ENCODE data around the gene DEDD. TPM values are rescaled to one million over a fixed set of nuclear protein-coding genes. Genes with fewer than 3 reads are reported as not detected.

Gene DEDD
- total RNA-seq, 4 donors from 2014 or later: 40.2 to 60.2 (median 46.3) TPM

GRCh38 chr1:161171191-161171590, 38.7 kb upstream of the DEDD start:
- H3K36me3 ChIP-seq: peaks cover 5 to 67% of the 10 kb centered on the region in 2 donors
- H3K27me3 ChIP-seq: no peaks in the 10 kb centered on the region
- H3K9me3 ChIP-seq: no peaks in the 10 kb centered on the region
- DNase-seq (no peak), ATAC-seq (no peak)
- in situ Hi-C loops (cut with MboI; ENCODE audit: low sequenced_read_pairs in 4 of 4) (loop anchor here in 1 of 4 donors (10.0 kb wide), 1 partner anchor 54 kb away; the partner anchor contains the start of genes APOA2 and TOMM40L), intact Hi-C loops (cut with DNase I; ENCODE audit: low total_unique reads) (no loop called here)
- no peak overlapping the region for H3K4me3 ChIP-seq
- TF ChIP-seq, protein P1, sequence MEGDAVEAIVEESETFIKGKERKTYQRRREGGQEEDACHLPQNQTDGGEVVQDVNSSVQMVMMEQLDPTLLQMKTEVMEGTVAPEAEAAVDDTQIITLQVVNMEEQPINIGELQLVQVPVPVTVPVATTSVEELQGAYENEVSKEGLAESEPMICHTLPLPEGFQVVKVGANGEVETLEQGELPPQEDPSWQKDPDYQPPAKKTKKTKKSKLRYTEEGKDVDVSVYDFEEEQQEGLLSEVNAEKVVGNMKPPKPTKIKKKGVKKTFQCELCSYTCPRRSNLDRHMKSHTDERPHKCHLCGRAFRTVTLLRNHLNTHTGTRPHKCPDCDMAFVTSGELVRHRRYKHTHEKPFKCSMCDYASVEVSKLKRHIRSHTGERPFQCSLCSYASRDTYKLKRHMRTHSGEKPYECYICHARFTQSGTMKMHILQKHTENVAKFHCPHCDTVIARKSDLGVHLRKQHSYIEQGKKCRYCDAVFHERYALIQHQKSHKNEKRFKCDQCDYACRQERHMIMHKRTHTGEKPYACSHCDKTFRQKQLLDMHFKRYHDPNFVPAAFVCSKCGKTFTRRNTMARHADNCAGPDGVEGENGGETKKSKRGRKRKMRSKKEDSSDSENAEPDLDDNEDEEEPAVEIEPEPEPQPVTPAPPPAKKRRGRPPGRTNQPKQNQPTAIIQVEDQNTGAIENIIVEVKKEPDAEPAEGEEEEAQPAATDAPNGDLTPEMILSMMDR (IDR thresholded peaks at IDR 0.05 in 4 of 5, conservative IDR thresholded peaks at IDR 0.05 in 1 of 5): no peak
- TF ChIP-seq POLR2A (IDR thresholded peaks at IDR 0.05): no peak
- H3K4me1 ChIP-seq: peaks cover 22 to 23% of the 10 kb centered on the region in 2 donors
- H3K27ac ChIP-seq: peak overlapping the region in 2 of 4 donors; percentile 43 to 57

- intact Hi-C loops (cut with DNase I; ENCODE audit: low total_unique reads) (no loop called here), in situ Hi-C loops (cut with MboI; ENCODE audit: low sequenced_read_pairs in 4 of 4) (no loop called here)
- H3K4me3 ChIP-seq: no peak overlapping the region
- H3K27ac ChIP-seq: no peak overlapping the region
- DNase-seq (no peak), ATAC-seq (no peak)
- no peaks in the 10 kb centered on the region for H3K27me3 ChIP-seq
- no peaks in the 10 kb centered on the region for H3K9me3 ChIP-seq
- peaks cover 5 to 61% of the 10 kb centered on the region in 2 donors for H3K36me3 ChIP-seq
- TF ChIP-seq, protein P1 (IDR thresholded peaks at IDR 0.05 in 4 of 5, conservative IDR thresholded peaks at IDR 0.05 in 1 of 5): no peak
- TF ChIP-seq POLR2A (IDR thresholded peaks at IDR 0.05): no peak
- H3K4me1 ChIP-seq: peaks cover 28% of the 10 kb centered on the region in 2 donors
Observed at GRCh38 chr1:161168906-161169305, 36.4 kb upstream of the DEDD start.

DNA sequence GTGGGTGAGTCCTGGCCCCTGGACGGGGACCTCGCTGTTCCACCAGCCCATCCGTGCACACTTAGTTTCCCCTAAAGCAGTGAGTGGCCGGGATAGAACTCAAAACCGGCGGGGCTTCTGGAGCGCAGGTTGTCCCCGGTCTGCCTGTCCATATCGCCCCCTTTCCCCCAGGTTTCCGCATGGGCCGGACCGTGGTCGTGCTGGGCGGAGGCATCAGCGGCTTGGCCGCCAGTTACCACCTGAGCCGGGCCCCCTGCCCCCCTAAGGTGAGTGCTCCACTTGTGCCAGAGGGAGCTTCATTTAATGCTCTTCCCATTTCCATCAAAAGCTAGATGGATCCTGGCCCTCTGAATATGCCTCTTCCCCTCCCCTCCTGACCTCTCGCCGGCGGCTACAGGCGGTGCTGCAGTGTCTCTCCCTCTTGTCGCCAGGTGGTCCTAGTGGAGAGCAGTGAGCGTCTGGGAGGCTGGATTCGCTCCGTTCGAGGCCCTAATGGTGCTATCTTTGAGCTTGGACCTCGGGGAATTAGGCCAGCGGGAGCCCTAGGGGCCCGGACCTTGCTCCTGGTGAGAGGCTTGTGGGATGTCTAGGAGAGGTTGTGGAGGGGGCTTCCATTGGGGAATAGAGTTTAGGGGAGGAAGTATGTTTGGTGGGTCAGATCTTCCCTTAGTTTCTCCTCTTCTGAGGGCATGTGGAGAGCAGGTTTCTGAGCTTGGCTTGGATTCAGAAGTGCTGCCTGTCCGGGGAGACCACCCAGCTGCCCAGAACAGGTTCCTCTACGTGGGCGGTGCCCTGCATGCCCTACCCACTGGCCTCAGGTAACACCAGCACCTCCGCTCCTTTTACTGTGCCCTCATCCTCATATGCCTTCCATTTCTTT, 34.4 kb upstream of the DEDD start:
- in situ Hi-C loops (cut with MboI; ENCODE audit: low sequenced_read_pairs in 4 of 4): no loop called here
- intact Hi-C loops (cut with DNase I; ENCODE audit: low total_unique reads): loop anchor here (1.0 kb wide), 1 partner anchor 10 kb away; the partner anchor contains the start of gene B4GALT3
- H3K4me1 ChIP-seq: peaks cover 16 to 19% of the 10 kb centered on the region in 2 donors

DNA sequence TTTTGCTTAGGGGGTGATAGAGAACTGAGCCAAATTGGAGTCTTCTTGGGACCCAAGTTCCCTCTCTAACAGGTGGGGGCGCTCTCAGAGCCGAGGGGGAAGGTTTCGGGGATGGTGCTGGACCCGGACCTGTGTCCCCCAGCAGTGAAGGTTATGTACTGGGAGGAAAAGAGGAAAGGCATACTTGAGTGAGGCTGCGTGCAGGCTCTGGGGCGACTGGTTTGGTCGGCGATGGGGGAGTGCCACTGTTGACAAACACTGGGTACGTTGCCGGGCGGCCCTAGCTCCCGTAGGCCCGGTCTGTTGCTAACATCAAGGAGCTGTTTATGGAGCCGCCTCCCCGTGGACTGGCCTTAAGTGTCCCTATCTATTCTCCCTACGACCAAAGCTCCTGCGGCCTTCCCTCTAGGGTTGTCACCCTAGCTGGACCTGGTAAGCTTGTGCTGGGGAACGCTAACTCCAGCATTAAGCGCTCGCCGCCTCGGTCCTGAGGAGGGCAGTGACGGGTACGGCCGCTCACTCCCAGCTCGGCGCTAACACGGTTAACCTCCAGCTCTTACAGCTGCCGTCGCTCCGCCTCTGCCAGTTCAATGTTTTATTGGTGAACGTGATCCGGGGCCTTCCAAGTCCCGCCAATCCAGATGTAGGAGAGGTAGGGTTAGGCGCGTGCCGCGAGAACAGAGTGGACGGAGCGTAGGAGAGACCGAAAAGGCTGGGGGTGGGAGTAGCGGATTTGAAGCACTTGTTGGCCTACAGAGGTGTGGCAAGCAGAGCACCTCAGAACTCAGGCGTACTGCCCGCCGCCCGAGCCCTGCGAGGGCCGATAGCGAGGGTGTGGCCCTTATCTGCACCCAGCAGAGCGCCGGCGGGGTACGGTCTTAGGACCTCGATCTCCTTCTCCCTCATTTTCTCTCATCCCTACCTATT, 33.5 kb upstream of the DEDD start, which contains the start of gene PPOX:
TSS of gene PPOX (plus strand) at position 685 of the 927 bp plus-strand sequence. CDS start 422 bp downstream, outside the sequence.
- DNase-seq: peak; percentile 98
- ATAC-seq: peak; percentile 97 to 99
- no peaks in the 10 kb centered on the region for H3K9me3 ChIP-seq
- peaks cover 22 to 26% of the 10 kb centered on the region in 2 donors for H3K4me1 ChIP-seq
- peaks cover 5 to 61% of the 10 kb centered on the region in 2 donors for H3K36me3 ChIP-seq
- in situ Hi-C loops (cut with MboI; ENCODE audit: low sequenced_read_pairs in 4 of 4) (no loop called here), intact Hi-C loops (cut with DNase I; ENCODE audit: low total_unique reads) (loop anchor here (1.0 kb wide), 1 partner anchor 11 kb away; the partner anchor contains the start of gene B4GALT3)
- H3K27me3 ChIP-seq: no peaks in the 10 kb centered on the region
- TF ChIP-seq, protein P1 (IDR thresholded peaks at IDR 0.05 in 4 of 5, conservative IDR thresholded peaks at IDR 0.05 in 1 of 5): peak; percentile 20 to 57 (median 44)
- TF ChIP-seq POLR2A (IDR thresholded peaks at IDR 0.05): peak; percentile 73 to 92
- peak within 1 kb of the TSS; percentile 77 to 90 (median 82) for H3K4me3 ChIP-seq
- peak within 1 kb of the TSS; percentile 85 to 94 (median 88) for H3K27ac ChIP-seq

More for the DNA sequence above, 34.4 kb upstream of the DEDD start:
- Histone ChIP-seq H3K36me3 (peaks cover 5 to 63% of the 10 kb centered on the region in 2 donors), H3K4me3 (peak overlapping the region; percentile 77 to 90 (median 82)), H3K9me3 (no peaks in the 10 kb centered on the region), H3K27me3 (no peaks in the 10 kb centered on the region), H3K27ac (peak overlapping the region; percentile 85 to 94 (median 88))
- TF ChIP-seq, protein P1 (IDR thresholded peaks at IDR 0.05 in 4 of 5, conservative IDR thresholded peaks at IDR 0.05 in 1 of 5): no peak
- TF ChIP-seq POLR2A (IDR thresholded peaks at IDR 0.05): no peak
- ATAC-seq (no peak), DNase-seq (no peak)

Measured in gastrocnemius medialis (tissue), 4 donors.